Placental epithelial cell (primary cell): ENCODE measurements around the gene COL4A6. TPM values are rescaled to one million over a fixed set of nuclear protein-coding genes. Genes with fewer than 3 reads are reported as not detected.

Experiments used
- total RNA-seq: library from RNA; depleted of rRNA; stranded (reverse); fragments of >200 nt; gene quantifications from 2 replicates; pipeline ENCODE4 v1.2.3, GENCODE V29; 2012

The COL4A6 gene
- 67.2 and 84.8 TPM in 2 replicates for total RNA-seq

GRCh38 chrX:108438110-108438623 lies at the start of gene COL4A6:
TSS of gene COL4A6 (minus strand) at chrX:108438422. CDS start at chrX:108438196, 226 bp downstream.

GRCh38 chrX:108439426-108439942 lies 1.3 kb upstream of the COL4A6 start, which contains the start of gene COL4A5:
TSS of gene COL4A5 (plus strand) at chrX:108439838. CDS start at chrX:108440126, 288 bp downstream.

Other genes with a start within 250 kb of the COL4A6 start
- 282 and 406 TPM in 2 replicates for gene COL4A5, start 1.4 kb upstream of the COL4A6 start, total RNA-seq